Chondrocyte (in vitro differentiated cells): ENCODE measurements around the gene DTX3. TPM values are rescaled to one million over a fixed set of nuclear protein-coding genes. Genes with fewer than 3 reads are reported as not detected.

Experiments
- DNase-seq: peaks from one replicate; pipeline ENCODE4 v3.0.0; 2021; ENCODE audit warnings: mixed read lengths, low spot score
- H3K27ac Mint-ChIP-seq: one replicate; pipeline ENCODE4 v1.8.0; 2021; ENCODE audit warnings: mild to moderate bottlenecking, moderate library complexity, mixed read lengths; ENCODE audit not compliant: unreplicated experiment
- H3K27me3 Mint-ChIP-seq: 2 replicates; pipeline ENCODE4 v1.8.0; 2021; ENCODE audit warnings: low read depth, mixed read lengths
- H3K36me3 Mint-ChIP-seq: 2 replicates; pipeline ENCODE4 v1.8.0; 2021; ENCODE audit warnings: low read depth, mixed read lengths
- H3K4me1 Mint-ChIP-seq: 2 replicates; pipeline ENCODE4 v1.8.0; 2021; ENCODE audit warnings: low read depth, mild to moderate bottlenecking, mixed read lengths
- H3K4me3 Mint-ChIP-seq: one replicate; pipeline ENCODE4 v1.8.0; 2021; ENCODE audit warnings: mild to moderate bottlenecking, moderate library complexity, mixed read lengths; ENCODE audit not compliant: unreplicated experiment
- H3K9me3 Mint-ChIP-seq: 2 replicates; pipeline ENCODE4 v1.8.0; 2021; ENCODE audit warnings: low read depth, mixed read lengths
- total RNA-seq: library from RNA; stranded (reverse); gene quantifications from 3 replicates; pipeline ENCODE4 v1.2.1, GENCODE V29; 2021
- TF ChIP-seq, protein P1 (sequence below): fragments of 200-600 bp; sonication (generic); IDR thresholded peaks from 2 replicates; pipeline ENCODE4 v1.5.0; 2021; ENCODE audit warnings: antibody characterized with exemption, mild to moderate bottlenecking, moderate library complexity

The DTX3 gene
- total RNA-seq, 1 donor from 2014 or later = 29.8 TPM

DNA sequence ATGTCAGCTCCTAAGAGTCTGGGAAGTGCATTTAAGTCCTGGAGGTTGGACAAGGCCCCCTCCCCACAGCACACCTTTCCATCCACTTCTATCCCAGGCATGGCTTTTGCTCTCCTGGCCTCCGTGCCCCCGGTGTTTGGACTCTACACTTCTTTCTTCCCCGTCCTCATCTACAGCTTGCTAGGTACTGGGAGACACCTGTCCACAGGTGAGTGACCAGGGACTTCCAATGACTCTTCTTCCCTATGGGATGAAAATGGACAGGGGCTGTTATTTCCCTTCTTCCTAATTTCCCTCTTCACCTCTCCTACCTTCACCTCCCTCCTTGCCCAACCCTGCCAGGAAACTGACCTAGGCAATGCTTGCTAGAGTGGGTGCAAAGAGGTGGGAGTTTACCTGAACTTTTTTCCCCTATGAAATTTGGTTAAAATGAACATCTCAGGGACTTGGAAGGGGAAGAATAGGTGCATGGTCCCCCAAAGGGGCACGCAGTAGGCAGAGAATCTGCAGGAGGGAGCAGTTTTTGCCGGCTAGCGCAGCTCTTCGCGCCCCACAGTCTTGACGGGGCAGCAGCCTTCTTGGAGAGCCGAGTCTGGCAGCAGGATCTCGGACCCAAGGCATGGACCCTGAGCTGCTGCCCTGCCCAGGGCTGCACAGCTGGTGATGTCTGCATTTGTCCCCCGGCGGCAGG, 15.8 kb downstream of the DTX3 start:
- Mint-ChIP-seq H3K4me1 (peaks cover 27% of the 10 kb centered on the region), H3K36me3 (peaks cover 23% of the 10 kb centered on the region), H3K27ac (no peak overlapping the region), H3K27me3 (peaks cover 38% of the 10 kb centered on the region), H3K4me3 (peak overlapping the region; percentile 74), H3K9me3 (no peaks in the 10 kb centered on the region)
- no peak for DNase-seq
- TF ChIP-seq, protein P1, sequence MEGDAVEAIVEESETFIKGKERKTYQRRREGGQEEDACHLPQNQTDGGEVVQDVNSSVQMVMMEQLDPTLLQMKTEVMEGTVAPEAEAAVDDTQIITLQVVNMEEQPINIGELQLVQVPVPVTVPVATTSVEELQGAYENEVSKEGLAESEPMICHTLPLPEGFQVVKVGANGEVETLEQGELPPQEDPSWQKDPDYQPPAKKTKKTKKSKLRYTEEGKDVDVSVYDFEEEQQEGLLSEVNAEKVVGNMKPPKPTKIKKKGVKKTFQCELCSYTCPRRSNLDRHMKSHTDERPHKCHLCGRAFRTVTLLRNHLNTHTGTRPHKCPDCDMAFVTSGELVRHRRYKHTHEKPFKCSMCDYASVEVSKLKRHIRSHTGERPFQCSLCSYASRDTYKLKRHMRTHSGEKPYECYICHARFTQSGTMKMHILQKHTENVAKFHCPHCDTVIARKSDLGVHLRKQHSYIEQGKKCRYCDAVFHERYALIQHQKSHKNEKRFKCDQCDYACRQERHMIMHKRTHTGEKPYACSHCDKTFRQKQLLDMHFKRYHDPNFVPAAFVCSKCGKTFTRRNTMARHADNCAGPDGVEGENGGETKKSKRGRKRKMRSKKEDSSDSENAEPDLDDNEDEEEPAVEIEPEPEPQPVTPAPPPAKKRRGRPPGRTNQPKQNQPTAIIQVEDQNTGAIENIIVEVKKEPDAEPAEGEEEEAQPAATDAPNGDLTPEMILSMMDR = no peak

DNA sequence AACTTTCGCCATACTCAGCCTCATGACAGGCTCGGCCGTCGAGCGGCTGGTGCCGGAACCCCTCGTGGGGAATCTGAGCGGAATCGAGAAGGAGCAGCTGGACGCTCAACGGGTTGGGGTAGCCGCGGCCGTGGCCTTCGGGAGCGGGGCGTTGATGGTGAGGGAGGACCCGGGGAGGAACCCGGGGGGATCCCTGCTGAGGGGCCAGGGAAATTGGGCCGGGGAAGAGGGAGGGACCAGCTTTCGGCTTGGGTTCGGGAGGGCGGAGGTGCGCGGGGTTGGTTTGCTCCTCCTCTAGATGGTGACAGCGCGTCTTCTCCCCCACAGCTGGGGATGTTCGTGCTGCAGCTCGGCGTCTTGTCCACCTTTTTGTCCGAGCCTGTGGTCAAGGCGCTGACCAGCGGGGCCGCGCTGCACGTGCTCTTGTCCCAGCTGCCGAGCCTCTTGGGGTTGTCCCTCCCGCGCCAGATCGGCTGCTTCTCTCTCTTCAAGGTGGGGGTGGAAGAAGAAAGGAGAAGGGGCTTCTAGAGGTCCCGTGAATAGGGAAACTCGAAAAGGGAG, 16.4 kb downstream of the DTX3 start:
- H3K27me3 Mint-ChIP-seq = peaks cover 38% of the 10 kb centered on the region
- H3K4me3 Mint-ChIP-seq = peak overlapping the region; percentile 74
- no peak overlapping the region for H3K27ac Mint-ChIP-seq
- TF ChIP-seq, protein P1 = no peak
- H3K36me3 Mint-ChIP-seq = peaks cover 23% of the 10 kb centered on the region
- no peaks in the 10 kb centered on the region for H3K9me3 Mint-ChIP-seq
- H3K4me1 Mint-ChIP-seq = peaks cover 26% of the 10 kb centered on the region
- no peak for DNase-seq

DNA sequence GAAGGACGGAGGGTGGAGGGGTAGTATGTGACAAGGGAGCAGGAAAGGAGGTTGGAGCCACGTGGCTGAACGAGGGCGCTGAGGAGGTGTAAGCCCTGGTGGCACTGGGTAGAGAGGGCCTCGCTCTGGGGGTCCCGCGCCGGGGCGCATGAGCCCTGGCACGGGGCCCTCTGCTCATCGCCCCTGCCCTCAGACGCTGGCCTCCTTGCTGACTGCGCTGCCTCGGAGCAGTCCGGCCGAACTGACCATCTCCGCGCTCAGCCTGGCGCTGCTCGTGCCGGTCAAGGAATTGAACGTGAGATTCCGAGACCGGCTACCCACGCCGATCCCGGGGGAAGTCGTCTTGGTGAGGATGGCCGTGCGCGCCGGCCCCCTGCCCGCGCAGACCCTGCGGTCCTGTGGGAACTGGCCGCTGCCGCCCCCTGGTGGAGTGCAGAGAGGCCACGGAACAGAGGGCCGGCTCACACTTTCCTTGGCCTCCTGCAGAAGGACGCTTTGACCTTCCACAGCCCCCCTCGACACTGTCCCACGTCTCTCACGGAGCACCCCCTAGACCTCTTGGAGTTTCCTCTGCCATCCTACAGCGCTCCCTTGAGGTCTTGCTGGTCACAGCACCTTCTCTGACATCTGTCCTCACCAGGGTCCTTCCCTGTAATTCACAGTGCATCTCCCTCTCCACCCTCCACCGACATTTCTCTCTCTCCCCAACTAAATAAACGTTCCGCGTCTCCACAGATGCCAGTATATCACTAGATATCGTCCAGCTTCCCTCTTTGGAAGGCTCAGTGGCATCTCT, 17.1 kb downstream of the DTX3 start:
- H3K36me3 Mint-ChIP-seq = peaks cover 20% of the 10 kb centered on the region
- H3K27ac Mint-ChIP-seq = no peak overlapping the region
- peak overlapping the region; percentile 74 for H3K4me3 Mint-ChIP-seq
- no peaks in the 10 kb centered on the region for H3K9me3 Mint-ChIP-seq
- TF ChIP-seq, protein P1 = peak; percentile 99
- no peak for DNase-seq
- peaks cover 38% of the 10 kb centered on the region for H3K27me3 Mint-ChIP-seq
- H3K4me1 Mint-ChIP-seq = peaks cover 19% of the 10 kb centered on the region

DNA sequence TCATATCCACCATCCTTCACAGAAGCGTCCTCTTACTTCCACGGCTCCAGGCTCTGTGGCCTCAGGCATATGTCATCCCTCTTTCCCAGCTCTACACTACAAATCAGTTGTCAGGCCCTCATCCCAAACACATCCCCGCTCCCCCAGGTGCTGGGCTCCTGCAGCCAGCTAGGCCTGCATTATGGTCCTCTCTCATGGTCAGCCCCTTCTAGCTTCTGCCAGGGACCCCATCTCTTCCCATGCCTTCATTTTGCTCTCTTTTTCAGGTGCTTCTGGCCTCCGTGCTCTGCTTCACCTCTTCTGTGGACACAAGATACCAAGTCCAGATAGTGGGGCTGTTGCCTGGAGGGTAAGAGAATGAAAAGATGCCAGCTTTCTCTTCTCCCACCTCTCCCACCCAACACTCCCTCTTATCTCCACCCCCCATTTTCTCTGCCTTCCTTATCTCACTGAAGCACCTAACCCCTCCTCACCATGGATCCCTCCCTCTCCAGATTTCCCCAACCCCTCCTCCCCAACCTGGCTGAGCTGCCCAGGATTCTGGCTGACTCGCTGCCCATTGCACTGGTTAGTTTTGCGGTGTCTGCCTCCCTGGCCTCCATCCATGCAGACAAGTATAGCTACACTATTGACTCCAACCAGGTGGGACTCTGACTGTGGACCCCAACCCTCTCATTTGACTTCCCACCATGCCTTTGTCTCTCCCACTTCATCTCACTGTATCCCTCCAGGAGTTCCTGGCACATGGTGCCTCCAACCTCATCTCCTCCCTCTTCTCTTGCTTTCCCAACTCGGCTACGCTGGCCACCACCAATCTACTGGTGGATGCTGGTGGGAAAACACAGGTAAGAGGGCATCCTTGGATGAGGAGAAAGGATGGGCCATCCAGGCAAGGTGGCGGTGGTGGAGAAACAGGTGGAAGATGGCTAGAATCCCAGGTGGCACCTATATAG, 17.9 kb downstream of the DTX3 start:
- no peak for DNase-seq
- no peaks in the 10 kb centered on the region for H3K9me3 Mint-ChIP-seq
- TF ChIP-seq, protein P1 = no peak
- H3K4me1 Mint-ChIP-seq = peaks cover 18% of the 10 kb centered on the region
- H3K27me3 Mint-ChIP-seq = peaks cover 38% of the 10 kb centered on the region
- H3K27ac Mint-ChIP-seq = no peak overlapping the region
- H3K36me3 Mint-ChIP-seq = peaks cover 19% of the 10 kb centered on the region
- H3K4me3 Mint-ChIP-seq = no peak overlapping the region
